T-helper 2 cell treated with Interferon-gamma antibody and Interleukin-4, amounts not matched to agents 100 ng/mL and 5 ng/mL, for 36 hours (primary cell): ENCODE data around the gene TMEM219. TPM values are rescaled to one million over a fixed set of nuclear protein-coding genes. Genes with fewer than 3 reads are reported as not detected.
"Not testable (repeated sequence)": the region's sequence is repeated elsewhere in the genome, so short reads cannot be mapped to it uniquely, and the experiment has no call there.

Experiments used
- intact Hi-C: fragments of 100-400 bp; cut with micrococcal nuclease; formaldehyde crosslinking; loops from one replicate; pipeline ENCODE4 v1.15.1; 2023
- total RNA-seq: library from RNA; stranded (reverse); gene quantifications from 2 replicates; pipeline ENCODE4 v1.2.3, GENCODE V29; 2022

Gene TMEM219
- total RNA-seq, result 55.9 and 56.1 TPM in 2 replicates

- intact Hi-C loops, result loop anchor here (1.0 to 5.0 kb wide), 3 partner anchors 12 to 144 kb away; partner anchors contain the start of genes KCTD13, PAGR1 and TAOK2
Observed at GRCh38 chr16:29961479-29962343, at the start of gene TMEM219. Gene TMEM219, plus strand, starts transcription at chr16:29962079. Its CDS starts 1,065 bp downstream, at chr16:29963144.

GRCh38 chr16:29912087-29912486, 49.8 kb upstream of the TMEM219 start:
- intact Hi-C loops, result no loop called here

GRCh38 chr16:29913514-29913913, 48.4 kb upstream of the TMEM219 start:
- intact Hi-C loops, result no loop called here

GRCh38 chr16:29915590-29916247, 46.2 kb upstream of the TMEM219 start:
- intact Hi-C loops, result no loop called here

- intact Hi-C loops, result no loop called here
Observed at GRCh38 chr16:29916979-29917378, 44.9 kb upstream of the TMEM219 start.

- intact Hi-C loops, result no loop called here
Observed at GRCh38 chr16:29920288-29921033, 41.4 kb upstream of the TMEM219 start.

GRCh38 chr16:29921034-29921385, 40.9 kb upstream of the TMEM219 start:
- intact Hi-C loops, result no loop called here

- intact Hi-C loops, result no loop called here
Observed at GRCh38 chr16:29922326-29922725, 39.6 kb upstream of the TMEM219 start.

- intact Hi-C loops, result no loop called here
Observed at GRCh38 chr16:29922986-29923501, 38.8 kb upstream of the TMEM219 start.

GRCh38 chr16:29925105-29925756, 36.6 kb upstream of the TMEM219 start:
- intact Hi-C loops, result loop anchor here (5.0 kb wide), 1 partner anchor 37 kb away; the partner anchor contains the start of gene TMEM219

- intact Hi-C loops, result loop anchor here (1.0 to 5.0 kb wide), 5 partner anchors 26 to 70 kb away; partner anchors contain the start of genes ASPHD1, CDIPT, INO80E and TAOK2
Observed at GRCh38 chr16:29925781-29926710, 35.8 kb upstream of the TMEM219 start, which contains the start of gene KCTD13. Gene KCTD13, minus strand, starts transcription at chr16:29926226. Its CDS starts 193 bp downstream, at chr16:29926033.

- intact Hi-C loops, result loop anchor here (1.0 to 5.0 kb wide), 5 partner anchors 26 to 70 kb away; partner anchors contain the start of genes ASPHD1, CDIPT, INO80E and TAOK2
Observed at GRCh38 chr16:29926711-29927052, 35.2 kb upstream of the TMEM219 start.

- intact Hi-C loops, result loop anchor here (2.0 to 5.0 kb wide), 2 partner anchors 35 to 64 kb away; partner anchors contain the start of genes CDIPT and TMEM219
Observed at GRCh38 chr16:29927070-29927905, 34.6 kb upstream of the TMEM219 start.

GRCh38 chr16:29931750-29932149, 30.1 kb upstream of the TMEM219 start:
- intact Hi-C loops, result not testable (repeated sequence)

GRCh38 chr16:29940656-29941055, 21.2 kb upstream of the TMEM219 start:
- intact Hi-C loops, result no loop called here

- intact Hi-C loops, result no loop called here
Observed at GRCh38 chr16:29943846-29944799, 17.8 kb upstream of the TMEM219 start.

GRCh38 chr16:29947897-29948296, 14.0 kb upstream of the TMEM219 start:
- intact Hi-C loops, result no loop called here
